GM19238 (cell line): ENCODE data around the gene TRAF2.
A peak's percentile ranks its signal among the peaks of the same experiment; 100 is the strongest.

Source experiments
- DNase-seq: peaks from one replicate; pipeline ENCODE4 v3.0.0; 2011; ENCODE audit warnings: low spot score; ENCODE audit not compliant: insufficient read length

The TRAF2 gene

GRCh38 chr9:136949239-136949816, 63.0 kb downstream of the TRAF2 start:
- no peak for DNase-seq

- peak; percentile 100 for DNase-seq
These were observed 63.7 kb downstream of the TRAF2 start for GRCh38 chr9:136949817-136950655.

- DNase-seq = no peak
These were observed 64.5 kb downstream of the TRAF2 start for GRCh38 chr9:136950656-136951276.

DNA sequence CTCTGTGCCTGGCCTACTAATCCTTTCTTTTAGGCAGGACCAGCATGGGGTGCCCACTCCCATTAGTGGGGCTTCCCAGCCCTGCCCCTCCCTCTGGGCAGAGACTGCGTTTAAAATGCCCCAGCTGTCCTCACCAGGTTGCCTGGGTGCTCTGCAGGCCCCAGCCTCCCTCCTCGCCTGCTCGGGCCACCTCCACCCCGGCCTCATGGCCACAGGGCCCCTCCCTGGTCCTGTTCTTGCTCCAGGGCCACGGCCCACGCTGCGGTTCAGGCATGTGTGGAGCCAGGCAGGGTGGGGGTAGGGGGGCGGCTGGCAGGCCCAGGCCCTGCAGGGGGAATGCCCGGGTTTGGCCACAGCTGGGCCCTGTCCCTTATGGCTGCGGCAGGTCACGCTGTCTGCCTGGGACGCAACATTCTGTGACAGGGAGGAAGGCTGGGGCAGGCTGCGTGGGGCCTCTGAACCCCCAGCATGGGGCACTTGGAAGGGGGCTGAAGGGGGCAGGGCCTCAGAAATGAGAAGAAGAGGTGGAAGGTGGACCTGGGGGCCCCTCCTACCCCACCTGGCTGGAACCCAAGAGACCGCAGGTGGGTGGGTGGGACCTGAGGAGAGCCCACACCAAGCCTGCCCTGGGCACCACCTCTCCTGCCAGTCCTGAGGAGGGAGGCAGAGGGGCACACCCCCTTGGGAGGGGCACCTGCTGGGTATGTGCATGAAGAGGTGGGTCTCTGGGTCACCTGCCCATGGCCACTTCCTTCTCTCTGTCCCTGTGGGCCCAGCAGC, 65.4 kb downstream of the TRAF2 start, which contains the start of gene LCN12:
Gene LCN12 (plus strand): TSS at position 733 of the 780 bp plus-strand sequence. CDS start 55 bp downstream, outside the sequence.
- no peak for DNase-seq

- DNase-seq = no peak
These were observed 66.1 kb downstream of the TRAF2 start for GRCh38 chr9:136952321-136952850.

GRCh38 chr9:136952876-136953770, 66.8 kb downstream of the TRAF2 start:
- no peak for DNase-seq

- DNase-seq = no peak
These were observed 67.5 kb downstream of the TRAF2 start for GRCh38 chr9:136953771-136954269.

- no peak for DNase-seq
These were observed 68.2 kb downstream of the TRAF2 start for GRCh38 chr9:136954270-136955083.

DNA sequence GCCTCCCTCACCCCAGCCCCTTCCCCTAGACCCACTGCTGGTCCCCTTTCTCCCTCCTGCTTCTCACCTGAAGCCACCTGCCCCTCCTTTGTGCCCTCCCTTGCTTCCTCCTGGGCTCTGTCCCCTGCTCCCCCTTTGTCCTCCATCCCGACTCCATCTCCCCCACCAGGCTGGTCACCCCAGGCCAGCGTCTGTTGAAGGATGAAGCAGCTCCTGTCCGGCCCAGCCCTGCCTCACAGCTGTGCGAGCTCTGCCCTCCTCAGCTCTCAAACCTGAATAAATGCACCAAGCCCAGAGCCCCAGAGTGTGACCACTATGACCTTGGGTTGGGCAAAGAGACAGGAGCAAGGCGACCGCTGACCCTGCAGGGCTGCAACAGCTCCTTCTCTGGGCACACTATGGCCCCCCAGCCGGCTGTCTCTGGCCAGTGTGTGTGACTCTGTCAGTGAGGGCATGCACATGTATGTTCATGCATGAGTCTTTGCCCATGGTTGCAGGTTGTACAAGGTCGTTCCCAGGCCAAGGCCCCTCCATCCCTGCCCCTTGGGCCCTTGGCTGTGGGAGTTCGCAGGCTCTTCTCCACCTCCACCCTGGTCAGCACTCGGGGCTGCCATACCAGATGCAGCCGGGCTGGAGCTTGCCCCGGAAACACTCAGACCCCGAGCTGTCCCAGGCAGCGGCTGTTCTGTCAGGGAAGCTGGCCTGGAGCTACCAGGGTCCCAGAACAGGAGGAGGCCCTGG, 69.1 kb downstream of the TRAF2 start:
- no peak for DNase-seq

DNA sequence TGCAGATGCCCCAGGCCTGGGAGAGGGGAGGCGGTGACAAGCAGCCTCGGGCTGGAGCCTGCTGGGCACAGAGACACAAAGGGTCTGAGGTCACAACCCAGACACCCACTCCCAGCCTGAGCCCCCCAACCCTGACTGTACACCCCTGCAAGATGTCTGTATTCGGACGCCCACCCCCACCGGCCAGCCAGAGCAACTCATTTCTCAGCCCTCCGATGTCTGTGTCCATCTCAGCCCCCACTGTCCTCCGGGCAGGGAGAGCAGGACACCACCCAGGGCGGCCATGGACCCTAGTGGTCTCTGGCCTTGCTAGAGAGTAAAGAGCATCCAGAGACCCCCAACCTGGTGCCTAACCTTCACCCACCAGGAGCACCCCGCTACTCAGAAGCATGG, 69.6 kb downstream of the TRAF2 start:
- DNase-seq = no peak

GRCh38 chr9:136956604-136957003, 70.3 kb downstream of the TRAF2 start:
- DNase-seq = no peak

- DNase-seq = no peak
These were observed 71.1 kb downstream of the TRAF2 start for GRCh38 chr9:136957461-136957860.

GRCh38 chr9:136957901-136958300, 71.6 kb downstream of the TRAF2 start:
- DNase-seq = no peak

- no peak for DNase-seq
These were observed 72.2 kb downstream of the TRAF2 start for GRCh38 chr9:136958473-136958872.

GRCh38 chr9:136958898-136959850, 72.9 kb downstream of the TRAF2 start:
- DNase-seq = no peak

- DNase-seq = no peak
These were observed 74.1 kb downstream of the TRAF2 start for GRCh38 chr9:136960212-136960937.

GRCh38 chr9:136960938-136961275, 74.6 kb downstream of the TRAF2 start:
- DNase-seq = no peak
